Neural cell (in vitro differentiated cells): ENCODE data around the gene CLIC2. TPM values are rescaled to one million over a fixed set of nuclear protein-coding genes. Genes with fewer than 3 reads are reported as not detected.

Experiments
- H2AFZ ChIP-seq: fragments of 200-600, 300-800 bp; sonication (generic), shearing (Covaris generic); 2 replicates; pipeline ENCODE4 v1.6.0; 2014; ENCODE audit warnings: low read depth, mild to moderate bottlenecking, antibody characterized with exemption, low read length, moderate library complexity
- H3F3A ChIP-seq: fragments of 200-600 bp; shearing (Covaris generic); 2 replicates; pipeline ENCODE4 v1.6.1; 2016; ENCODE audit warnings: mild to moderate bottlenecking, moderate library complexity, mixed read lengths, antibody characterized with exemption, low read length; ENCODE audit not compliant: insufficient read depth, poor library complexity, severe bottlenecking
- H3K27ac ChIP-seq: fragments of 200-600, 300-800 bp; sonication (generic), shearing (Covaris generic); 2 replicates; pipeline ENCODE4 v1.5.1; 2014; ENCODE audit warnings: mild to moderate bottlenecking, low read length, moderate library complexity
- H3K27me3 ChIP-seq: fragments of 300-800, 200-600 bp; sonication (generic), shearing (Covaris generic); 2 replicates; pipeline ENCODE4 v1.6.0; 2014; ENCODE audit warnings: mild to moderate bottlenecking, low read depth, low read length, moderate library complexity; ENCODE audit not compliant: insufficient read depth
- H3K36me3 ChIP-seq: fragments of 300-800, 200-600 bp; sonication (generic), shearing (Covaris generic); 2 replicates; pipeline ENCODE4 v1.5.1; 2014; ENCODE audit warnings: mild to moderate bottlenecking, antibody characterized with exemption, low read length, moderate library complexity; ENCODE audit not compliant: insufficient read depth
- H3K4me2 ChIP-seq: fragments of 300-800, 200-600 bp; sonication (generic), shearing (Covaris generic); 2 replicates; pipeline ENCODE4 v1.6.0; 2014; ENCODE audit warnings: mild to moderate bottlenecking, low read length
- H3K4me3 ChIP-seq: fragments of 300-800, 200-600 bp; sonication (generic), shearing (Covaris generic); 2 replicates; pipeline ENCODE4 v1.5.1; 2014; ENCODE audit warnings: mild to moderate bottlenecking, low read length, moderate library complexity
- H3K79me2 ChIP-seq: fragments of 200-600 bp; shearing (Covaris generic); replicated peaks from 2 replicates; pipeline ENCODE4 v1.6.0; 2014; ENCODE audit warnings: mild to moderate bottlenecking, low read length, moderate library complexity; ENCODE audit not compliant: insufficient read depth
- H3K9ac ChIP-seq: fragments of 300-800, 200-600 bp; sonication (generic), shearing (Covaris generic); 2 replicates; pipeline ENCODE4 v1.6.1; 2016; ENCODE audit warnings: mild to moderate bottlenecking, low read length, mixed read lengths
- H3K9me2 ChIP-seq: fragments of 200-600 bp; shearing (Covaris generic); 2 replicates; pipeline ENCODE4 v1.6.1; 2016; ENCODE audit warnings: mild to moderate bottlenecking, low read length, mixed read lengths; ENCODE audit not compliant: insufficient read depth
- H3K9me3 ChIP-seq: fragments of 200-600, 300-800 bp; sonication (generic), shearing (Covaris generic); 2 replicates; pipeline ENCODE4 v1.6.1; 2016; ENCODE audit warnings: mild to moderate bottlenecking, mixed run types, low read length, moderate library complexity, mixed read lengths
- H4K20me1 ChIP-seq: fragments of 200-600 bp; shearing (Covaris generic); 2 replicates; pipeline ENCODE4 v1.6.1; 2016; ENCODE audit warnings: mild to moderate bottlenecking, mixed run types; ENCODE audit not compliant: insufficient read depth
- CTCF ChIP-seq: fragments of 450-650 bp; IDR thresholded peaks from 2 replicates; pipeline ENCODE4 v1.5.1; 2014; ENCODE audit warnings: antibody characterized with exemption, mild to moderate bottlenecking, moderate library complexity; ENCODE audit not compliant: poor library complexity, severe bottlenecking
- EP300 ChIP-seq: fragments of 450-650 bp; conservative IDR thresholded peaks from 2 replicates; pipeline ENCODE4 v1.6.1; 2014; ENCODE audit warnings: antibody characterized with exemption, mild to moderate bottlenecking, moderate library complexity; ENCODE audit not compliant: poor library complexity, severe bottlenecking
- EZH2 ChIP-seq: fragments of 200-600, 300-800 bp; shearing (Covaris generic), sonication (generic); IDR thresholded peaks from 2 replicates; pipeline ENCODE4 v1.6.1; 2014; ENCODE audit warnings: antibody characterized with exemption, low read length, borderline replicate concordance, mild to moderate bottlenecking; ENCODE audit not compliant: insufficient read depth, poor library complexity, severe bottlenecking
- MXI1 ChIP-seq: fragments of 450-650 bp; conservative IDR thresholded peaks from 2 replicates; pipeline ENCODE4 v1.6.1; 2014; ENCODE audit warnings: antibody characterized with exemption, mild to moderate bottlenecking; ENCODE audit not compliant: poor library complexity, severe bottlenecking
- POLR2AphosphoS5 ChIP-seq: IDR thresholded peaks from 2 replicates; pipeline ENCODE4 v1.6.1; 2012
- RAD21 ChIP-seq: fragments of 450-650 bp; conservative IDR thresholded peaks from 2 replicates; pipeline ENCODE4 v1.6.1; 2014; ENCODE audit warnings: antibody characterized with exemption, mild to moderate bottlenecking, moderate library complexity
- REST ChIP-seq: IDR thresholded peaks from 2 replicates; pipeline ENCODE4 v1.6.1; 2012; ENCODE audit warnings: borderline replicate concordance
- SMC3 ChIP-seq: fragments of 450-650 bp; conservative IDR thresholded peaks from 2 replicates; pipeline ENCODE4 v1.6.1; 2014; ENCODE audit warnings: antibody characterized with exemption, mild to moderate bottlenecking, moderate library complexity; ENCODE audit not compliant: poor library complexity
- TAF1 ChIP-seq: IDR thresholded peaks from 2 replicates; pipeline ENCODE4 v1.6.1; 2012; ENCODE audit warnings: low read depth
- polyA plus RNA-seq: library from polyadenylated mRNA; depleted of rRNA; stranded (reverse); fragments of >200 nt; gene quantifications from 2 replicates; pipeline ENCODE4 v1.2.3, GENCODE V29; 2014

CLIC2 gene
- polyA plus RNA-seq, 1 donor from 2014 or later: 2.9 TPM

GRCh38 chrX:155266439-155266838 is 68.0 kb downstream of the CLIC2 start:
- Histone ChIP-seq H3F3A (no peaks in the 10 kb centered on the region), H3K36me3 (no peaks in the 10 kb centered on the region), H3K9me2 (no peaks in the 10 kb centered on the region), H3K27me3 (no peaks in the 10 kb centered on the region), H3K4me3 (no peak overlapping the region), H3K27ac (no peak overlapping the region), H2AFZ (no peak overlapping the region), H3K4me2 (no peak overlapping the region), H3K9me3 (no peaks in the 10 kb centered on the region), H4K20me1 (no peaks in the 10 kb centered on the region), H3K79me2 (peaks cover 17% of the 10 kb centered on the region), H3K9ac (no peak overlapping the region)
- TF ChIP-seq TAF1 (no peak), POLR2AphosphoS5 (no peak), CTCF (no peak), EP300 (no peak), MXI1 (no peak), SMC3 (no peak), REST (no peak), EZH2 (no peak), RAD21 (no peak)

GRCh38 chrX:155263854-155264628 is 70.4 kb downstream of the CLIC2 start, which contains the start of gene RAB39B:
TSS of gene RAB39B (minus strand) at chrX:155264491. CDS start at chrX:155264288, 203 bp downstream.
- H3K79me2 ChIP-seq: peaks cover 17% of the 10 kb centered on the region
- H4K20me1 ChIP-seq: no peaks in the 10 kb centered on the region
- no peaks in the 10 kb centered on the region for H3K9me2 ChIP-seq
- peak within 1 kb of the TSS; percentile 94 for H3K9ac ChIP-seq
- no peaks in the 10 kb centered on the region for H3K27me3 ChIP-seq
- peak within 1 kb of the TSS; percentile 88 for H3K4me3 ChIP-seq
- no peaks in the 10 kb centered on the region for H3F3A ChIP-seq
- H2AFZ ChIP-seq: peak within 1 kb of the TSS; percentile 60
- H3K9me3 ChIP-seq: no peaks in the 10 kb centered on the region
- no peaks in the 10 kb centered on the region for H3K36me3 ChIP-seq
- H3K4me2 ChIP-seq: peak within 1 kb of the TSS; percentile 51
- peak within 1 kb of the TSS; percentile 91 for H3K27ac ChIP-seq
- TF ChIP-seq CTCF (peak; percentile 20), TAF1 (no peak), SMC3 (no peak), POLR2AphosphoS5 (peak; percentile 93), EZH2 (no peak), MXI1 (peak; percentile 48), RAD21 (peak; percentile 28), REST (peak; percentile 84), EP300 (peak; percentile 62)
